Right lobe of liver (tissue), 6 donors: ENCODE data around the gene KDM2B. TPM values are rescaled to one million over a fixed set of nuclear protein-coding genes. Genes with fewer than 3 reads are reported as not detected.

Source experiments
- ATAC-seq, 4 donors: fragments of 200-7000 bp; cut with Tn5 transposase; one replicate each; pipeline ENCODE4 v1.9.1; 2020; ENCODE audit warnings: mild to moderate bottlenecking in 4 of 4, moderate library complexity in 4 of 4
- DNase-seq, 3 donors: peaks; one replicate each; pipeline ENCODE4 v3.0.0-alpha.2; 2020
- H3K27ac ChIP-seq, 3 donors: fragments of 200-600 bp; one replicate each; pipeline ENCODE4 v1.8.0; 2022
- H3K27me3 ChIP-seq, 2 donors: fragments of 200-600 bp; one replicate each; pipeline ENCODE4 v1.8.0; 2022
- H3K36me3 ChIP-seq, 4 donors: fragments of 200-600 bp; sonication (generic) in 1 of 4; one replicate each; pipeline versions ENCODE4 v1.5.1 to v1.8.0; 2017 to 2022; ENCODE audit warnings: control low read depth in 1 of 4
- H3K4me1 ChIP-seq, 4 donors: fragments of 200-600 bp; sonication (generic) in 1 of 4; one replicate each; pipeline versions ENCODE4 v1.5.1 to v1.8.0; 2017 to 2022; ENCODE audit warnings: control low read depth in 1 of 4
- H3K4me3 ChIP-seq, 3 donors: fragments of 200-600 bp; one replicate each; pipeline ENCODE4 v1.8.0; 2022
- H3K9me3 ChIP-seq, 4 donors: fragments of 200-600 bp; sonication (generic) in 1 of 4; one replicate each; pipeline versions ENCODE4 v1.5.1 to v1.8.0; 2017 to 2022; ENCODE audit warnings: control low read depth in 1 of 4
- CTCF ChIP-seq, 4 donors: fragments of 200-600 bp in 3 of 4; fragments of 450-650 bp in 1 of 4; IDR thresholded peaks; one replicate each; pipeline versions ENCODE4 v1.5.1 to v1.8.0; 2016 to 2022; ENCODE audit warnings: antibody characterized with exemption in 4 of 4, mild to moderate bottlenecking in 2 of 4
- POLR2A ChIP-seq: fragments of 450-650 bp; IDR thresholded peaks from one replicate; pipeline ENCODE4 v1.6.1; 2017; ENCODE audit warnings: antibody characterized with exemption, mild to moderate bottlenecking
- WGBS: methylation state at CpG from one replicate; pipeline ENCODE4 v1.1.6; 2018; ENCODE audit warnings: low coverage, low lambda C conversion rate; ENCODE audit not compliant: insufficient coverage; ENCODE audit errors: missing lambda C conversion rate; 5-methylcytosine and 5-hydroxymethylcytosine counted together
- intact Hi-C, 2 donors: fragments of 100-400 bp; cut with DNase I; formaldehyde crosslinking; loops; one replicate each; pipeline versions ENCODE4 v1.11.2 to v1.14.1; 2022
- total RNA-seq, 6 experiments: library from RNA; depleted of rRNA in 2 of 6; stranded (reverse); fragments of >200 nt in 2 of 6; fragmentation: NEBNext Ultra II Directional in 3 of 6; extraction: Animal tissue kit (Norgen Biotek cat#: 25700) in 3 of 6; gene quantifications; one replicate each; pipeline versions ENCODE4 v1.1.0 to v1.2.4, GENCODE V29; 2016 to 2023
- donor health status: DM: no; HTN: yes; CAD: no.
- donor health status: DM: no; HTN: no; CAD: no.
- donor health status: DM: no; HTN: no; CAD: no.
- donor health status: DM: no; HTN: yes; CAD: no.
- donor health status: DM: no; HTN: yes; CAD: no.

The KDM2B gene
- total RNA-seq, 6 experiments from 2014 or later, result 4.8 to 22.8 (median 9.8) TPM

- intact Hi-C loops, result loop anchor here in 1 of 2 donors (10.0 kb wide), 3 partner anchors 59 to 179 kb away; partner anchors contain the start of gene ORAI1
- no CpG with 5 or more reads among the region's 8 CpGs for WGBS
- Histone ChIP-seq H3K4me1 (peaks cover 0 to 19% (median 2%) of the 10 kb centered on the region in 4 donors), H3K9me3 (no peaks in the 10 kb centered on the region), H3K27ac (peak overlapping the region in 2 of 3 donors; percentile 33 to 73), H3K27me3 (no peaks in the 10 kb centered on the region), H3K4me3 (no peak overlapping the region), H3K36me3 (no peaks in the 10 kb centered on the region)
- peak in 2 of 3 donors; percentile 82 to 85 for DNase-seq
- TF ChIP-seq CTCF (IDR thresholded peaks at IDR 0.05) (no peak), POLR2A (no peak)
- ATAC-seq, result peak; percentile 57 to 86 (median 81)
Measured at GRCh38 chr12:121495746-121496145, 85.1 kb downstream of the KDM2B start.

- intact Hi-C loops, result loop anchor here in 1 of 2 donors (10.0 kb wide), 3 partner anchors 61 to 181 kb away; partner anchors contain the start of gene ORAI1
Measured at GRCh38 chr12:121494093-121494787, 86.6 kb downstream of the KDM2B start.

GRCh38 chr12:121490401-121491281, 90.2 kb downstream of the KDM2B start:
- intact Hi-C loops, result loop anchor here in 1 of 2 donors (10.0 kb wide), 3 partner anchors 64 to 184 kb away; partner anchors contain the start of gene ORAI1
- Histone ChIP-seq H3K36me3 (no peaks in the 10 kb centered on the region), H3K27ac (no peak overlapping the region), H3K4me1 (peaks cover 0 to 6% (median 0%) of the 10 kb centered on the region in 4 donors), H3K9me3 (no peaks in the 10 kb centered on the region), H3K27me3 (no peaks in the 10 kb centered on the region), H3K4me3 (no peak overlapping the region)
- WGBS, result 53% methylated on average over 13 of the region's 15 CpGs
- TF ChIP-seq CTCF (IDR thresholded peaks at IDR 0.05), result no peak
- TF ChIP-seq POLR2A, result no peak
- no peak for DNase-seq
- ATAC-seq, result no peak

More at GRCh38 chr12:121494093-121494787, 86.6 kb downstream of the KDM2B start:
- DNase-seq (peak in 1 of 3 donors; percentile 41), ATAC-seq (peak; percentile 33 to 55 (median 44))
- WGBS, result 71% methylated on average over 10 of the region's 19 CpGs
- peaks cover 0 to 14% (median 2%) of the 10 kb centered on the region in 4 donors for H3K4me1 ChIP-seq
- H3K36me3 ChIP-seq, result no peaks in the 10 kb centered on the region
- H3K9me3 ChIP-seq, result no peaks in the 10 kb centered on the region
- no peak overlapping the region for H3K4me3 ChIP-seq
- no peaks in the 10 kb centered on the region for H3K27me3 ChIP-seq
- H3K27ac ChIP-seq, result no peak overlapping the region
- TF ChIP-seq POLR2A (no peak), CTCF (IDR thresholded peaks at IDR 0.05) (peak; percentile 59 to 75 (median 71))

- no peak for DNase-seq
- Histone ChIP-seq H3K27me3 (no peaks in the 10 kb centered on the region), H3K27ac (no peak overlapping the region), H3K4me3 (no peak overlapping the region), H3K36me3 (no peaks in the 10 kb centered on the region), H3K9me3 (no peaks in the 10 kb centered on the region), H3K4me1 (no peaks in the 10 kb centered on the region)
- no CpG with 5 or more reads among the region's 16 CpGs for whole genome bisulfite sequencing
- no peak for TF ChIP-seq POLR2A
- no peak for TF ChIP-seq CTCF (IDR thresholded peaks at IDR 0.05)
- intact Hi-C loops, result loop anchor here in 1 of 2 donors (10.0 kb wide), 3 partner anchors 65 to 185 kb away; partner anchors contain the start of gene ORAI1
- no peak for ATAC-seq
Measured at GRCh38 chr12:121489874-121490273, 90.9 kb downstream of the KDM2B start.
